ENCODE data around the gene FAM20A. TPM values are rescaled to one million over a fixed set of nuclear protein-coding genes. Genes with fewer than 3 reads are reported as not detected.

FAM20A gene
- total RNA-seq, 2 experiments from 2014 or later, result not detected

DNA sequence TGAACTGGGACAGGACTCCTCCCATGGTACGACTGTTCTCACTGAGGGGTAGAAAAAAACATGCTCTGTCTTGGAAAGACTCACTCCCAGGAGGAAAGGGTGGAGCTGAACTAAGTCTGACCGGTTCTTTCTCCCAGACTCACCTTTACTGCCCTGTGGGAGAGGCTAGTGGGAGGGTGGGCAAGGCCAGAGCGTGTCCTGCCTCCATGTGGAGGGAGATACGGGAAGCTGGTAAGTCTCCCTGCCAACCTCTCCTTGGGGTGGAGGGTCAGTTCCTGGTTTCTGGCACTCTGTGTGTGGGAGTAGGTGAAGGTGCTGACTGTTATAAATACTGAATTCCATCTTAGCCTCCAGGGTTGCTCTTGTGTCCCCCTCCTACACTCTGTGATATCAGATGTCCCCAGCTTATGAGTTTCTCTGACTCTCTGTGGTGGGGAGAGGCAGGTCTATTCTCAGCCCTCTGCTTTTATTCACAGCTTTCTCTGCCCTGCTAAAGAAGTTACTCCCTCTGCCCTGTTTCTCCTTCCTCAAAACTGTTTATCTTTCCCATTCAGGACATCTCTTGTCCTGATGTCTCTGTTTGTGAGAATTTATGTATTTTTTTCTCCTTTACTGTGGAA, 26.9 kb upstream of the FAM20A start:
- no peaks in the 10 kb centered on the region for H3K9me3 Mint-ChIP-seq

DNA sequence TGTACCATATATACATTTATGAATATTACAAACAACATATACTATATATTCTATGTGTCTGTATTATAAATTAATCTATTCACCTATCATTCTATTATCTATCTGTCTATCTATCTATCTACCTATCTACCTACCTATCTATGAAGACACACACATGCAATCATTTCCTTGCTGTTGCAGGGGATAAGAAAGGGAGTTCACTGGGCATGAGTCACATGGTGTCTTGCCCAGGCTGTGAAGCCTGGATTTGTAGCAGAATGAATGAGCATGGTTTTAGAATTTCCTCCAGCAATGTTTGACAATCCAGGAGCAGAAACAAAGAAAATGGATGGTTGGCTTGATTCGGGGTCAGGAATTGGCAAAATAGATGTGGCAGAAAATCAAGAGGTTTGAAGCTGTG, 23.2 kb upstream of the FAM20A start:
- Mint-ChIP-seq H3K27me3 (peaks cover 6% of the 10 kb centered on the region), H3K9me3 (no peaks in the 10 kb centered on the region), H3K27ac (no peak overlapping the region), H3K36me3 (ENCODE audit: low read depth) (no peaks in the 10 kb centered on the region), H3K4me3 (no peak overlapping the region), H3K4me1 (ENCODE audit: low read depth) (no peaks in the 10 kb centered on the region)
- ATAC-seq (no peak), DNase-seq (no peak)
- ChIA-PET CTCF (interaction anchor here (1.3 kb wide), 1 partner anchor 10 kb away, joined by 3 read pairs; no protein-coding TSS in a partner anchor), POLR2A (no interaction called here)
- TF ChIP-seq, protein P1, sequence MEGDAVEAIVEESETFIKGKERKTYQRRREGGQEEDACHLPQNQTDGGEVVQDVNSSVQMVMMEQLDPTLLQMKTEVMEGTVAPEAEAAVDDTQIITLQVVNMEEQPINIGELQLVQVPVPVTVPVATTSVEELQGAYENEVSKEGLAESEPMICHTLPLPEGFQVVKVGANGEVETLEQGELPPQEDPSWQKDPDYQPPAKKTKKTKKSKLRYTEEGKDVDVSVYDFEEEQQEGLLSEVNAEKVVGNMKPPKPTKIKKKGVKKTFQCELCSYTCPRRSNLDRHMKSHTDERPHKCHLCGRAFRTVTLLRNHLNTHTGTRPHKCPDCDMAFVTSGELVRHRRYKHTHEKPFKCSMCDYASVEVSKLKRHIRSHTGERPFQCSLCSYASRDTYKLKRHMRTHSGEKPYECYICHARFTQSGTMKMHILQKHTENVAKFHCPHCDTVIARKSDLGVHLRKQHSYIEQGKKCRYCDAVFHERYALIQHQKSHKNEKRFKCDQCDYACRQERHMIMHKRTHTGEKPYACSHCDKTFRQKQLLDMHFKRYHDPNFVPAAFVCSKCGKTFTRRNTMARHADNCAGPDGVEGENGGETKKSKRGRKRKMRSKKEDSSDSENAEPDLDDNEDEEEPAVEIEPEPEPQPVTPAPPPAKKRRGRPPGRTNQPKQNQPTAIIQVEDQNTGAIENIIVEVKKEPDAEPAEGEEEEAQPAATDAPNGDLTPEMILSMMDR (IDR thresholded peaks at IDR 0.05), result no peak
- intact Hi-C loops (cut with micrococcal nuclease), result no loop called here

More for the DNA sequence above, 26.9 kb upstream of the FAM20A start:
- Mint-ChIP-seq H3K27me3 (no peaks in the 10 kb centered on the region), H3K4me3 (no peak overlapping the region), H3K36me3 (ENCODE audit: low read depth) (no peaks in the 10 kb centered on the region), H3K4me1 (ENCODE audit: low read depth) (no peaks in the 10 kb centered on the region), H3K27ac (no peak overlapping the region)
- POLR2A ChIA-PET, result no interaction called here
- ATAC-seq (no peak), DNase-seq (no peak)
- TF ChIP-seq, protein P1 (IDR thresholded peaks at IDR 0.05), result no peak
- intact Hi-C loops (cut with micrococcal nuclease), result no loop called here
- CTCF ChIA-PET, result no interaction called here

DNA sequence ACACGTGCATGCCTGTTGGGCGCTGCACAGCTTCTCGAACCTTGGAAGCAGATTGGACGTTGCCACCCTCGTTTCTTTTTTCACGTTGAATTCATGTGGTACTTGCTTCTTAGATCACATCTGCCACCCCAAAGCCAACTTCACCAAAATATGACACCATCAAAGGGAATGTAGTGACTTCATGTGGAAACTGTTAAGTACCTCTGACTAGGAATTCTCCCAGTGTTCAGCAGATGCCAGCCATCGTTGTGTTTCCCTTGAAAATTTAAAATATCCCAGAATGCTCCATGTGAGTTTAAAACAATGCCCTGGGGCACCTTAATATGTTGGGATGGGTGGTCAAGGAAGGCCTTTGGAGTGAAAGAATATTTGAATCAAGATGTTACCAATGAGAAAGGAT, 22.6 kb upstream of the FAM20A start:
- no peaks in the 10 kb centered on the region for H3K4me1 Mint-ChIP-seq (ENCODE audit: low read depth)
- intact Hi-C loops (cut with micrococcal nuclease), result no loop called here
- CTCF ChIA-PET, result no interaction called here
- ATAC-seq (no peak), DNase-seq (no peak)
- TF ChIP-seq, protein P1 (IDR thresholded peaks at IDR 0.05), result no peak
- peaks cover 11% of the 10 kb centered on the region for H3K27me3 Mint-ChIP-seq
- H3K27ac Mint-ChIP-seq, result no peak overlapping the region
- no peaks in the 10 kb centered on the region for H3K9me3 Mint-ChIP-seq
- no peaks in the 10 kb centered on the region for H3K36me3 Mint-ChIP-seq (ENCODE audit: low read depth)
- H3K4me3 Mint-ChIP-seq, result no peak overlapping the region
- POLR2A ChIA-PET, result no interaction called here

DNA sequence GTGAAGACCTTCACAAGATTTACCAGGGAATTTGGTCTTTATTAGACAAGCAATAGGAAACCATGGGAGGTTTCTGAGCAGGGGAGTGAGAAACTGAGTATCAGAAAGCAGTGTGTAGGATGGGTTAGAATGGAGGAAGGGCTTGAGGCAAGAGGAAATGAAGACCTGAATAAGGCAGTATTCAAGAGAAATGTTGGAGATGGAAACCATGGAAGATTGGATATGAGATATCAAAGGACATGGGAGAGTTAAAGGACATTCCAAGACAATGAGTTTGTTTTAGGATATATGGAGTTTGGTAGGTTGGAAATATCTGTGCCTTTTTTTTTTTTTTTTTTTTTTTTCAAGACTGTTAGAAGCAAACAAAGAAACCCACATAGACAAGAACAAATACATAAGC, 21.3 kb upstream of the FAM20A start:
- no peaks in the 10 kb centered on the region for H3K4me1 Mint-ChIP-seq (ENCODE audit: low read depth)
- ChIA-PET POLR2A (no interaction called here), CTCF (interaction anchor here (1.0 to 1.4 kb wide), 2 partner anchors 8 to 89 kb away, joined by 4 to 5 read pairs; no protein-coding TSS in a partner anchor)
- H3K27me3 Mint-ChIP-seq, result peaks cover 15% of the 10 kb centered on the region
- no peak overlapping the region for H3K27ac Mint-ChIP-seq
- H3K9me3 Mint-ChIP-seq, result no peaks in the 10 kb centered on the region
- DNase-seq (no peak), ATAC-seq (no peak)
- TF ChIP-seq, protein P1 (IDR thresholded peaks at IDR 0.05), result no peak
- no peak overlapping the region for H3K4me3 Mint-ChIP-seq
- intact Hi-C loops (cut with micrococcal nuclease), result no loop called here
- H3K36me3 Mint-ChIP-seq (ENCODE audit: low read depth), result no peaks in the 10 kb centered on the region

DNA sequence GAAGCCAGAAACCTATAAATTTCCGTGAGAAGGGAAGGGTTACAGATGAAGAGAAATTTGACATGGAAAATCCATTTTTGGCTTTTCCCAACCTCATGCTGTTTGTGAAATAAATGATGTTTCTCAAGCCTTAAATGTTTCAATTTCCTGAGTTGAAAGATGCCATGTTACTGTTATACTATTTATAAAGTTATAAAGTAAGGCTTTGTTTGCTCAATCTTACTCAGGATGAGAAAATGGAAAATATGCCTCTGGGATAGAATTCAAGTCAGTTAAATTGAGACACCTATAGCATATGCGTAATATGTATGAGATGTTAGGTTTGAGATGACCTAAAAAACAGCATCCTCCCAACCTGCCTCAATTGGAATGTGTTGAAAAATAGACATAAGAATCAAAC, 19.9 kb upstream of the FAM20A start:
- DNase-seq, result no peak
- POLR2A ChIA-PET, result no interaction called here
- H3K27ac Mint-ChIP-seq, result no peak overlapping the region
- no peaks in the 10 kb centered on the region for H3K36me3 Mint-ChIP-seq (ENCODE audit: low read depth)
- H3K4me3 Mint-ChIP-seq, result no peak overlapping the region
- TF ChIP-seq, protein P1 (IDR thresholded peaks at IDR 0.05), result no peak
- CTCF ChIA-PET, result no interaction called here
- no peak for ATAC-seq
- intact Hi-C loops (cut with micrococcal nuclease), result no loop called here
- no peaks in the 10 kb centered on the region for H3K4me1 Mint-ChIP-seq (ENCODE audit: low read depth)
- no peaks in the 10 kb centered on the region for H3K9me3 Mint-ChIP-seq
- peaks cover 15% of the 10 kb centered on the region for H3K27me3 Mint-ChIP-seq
